ENCODE results near the gene SFXN3. TPM values are rescaled to one million over a fixed set of nuclear protein-coding genes. Genes with fewer than 3 reads are reported as not detected.

SFXN3 gene
- total and polyA plus RNA-seq, 2 of the 13 experiments (the other 11 are each of a cell fraction or from before 2014, with no cell fraction given) = 16.8 to 71.5 TPM

GRCh38 chr10:101066146-101066895, 35.3 kb downstream of the SFXN3 start (continued):
- peak; percentile 54; the same call in 1 of the 2 replicates for TF ChIP-seq ZNF775 (CRISPR knock-in tag; IDR thresholded peaks at IDR 0.05; ENCODE audit: borderline replicate concordance)
- TF ChIP-seq ZNF432 (CRISPR knock-in tag; IDR thresholded peaks at IDR 0.05; ENCODE audit: borderline replicate concordance) = no peak
- TF ChIP-seq ZNF652 (CRISPR knock-in tag; IDR thresholded peaks at IDR 0.05; ENCODE audit: borderline replicate concordance, low read depth) = no peak
- TF ChIP-seq HDAC2 (CRISPR knock-in tag; IDR thresholded peaks at IDR 0.05) = peak; percentile 64
- TF ChIP-seq KIAA2018 (CRISPR knock-in tag; IDR thresholded peaks at IDR 0.05; ENCODE audit: borderline replicate concordance) = no peak
- no peak; the same call in 1 of the 2 replicates for TF ChIP-seq MAZ (IDR thresholded peaks at IDR 0.05; ENCODE audit: borderline replicate concordance, low read depth, low read length)
- peak; percentile 57; the same call in 1 of the 2 replicates for TF ChIP-seq MAZ (CRISPR knock-in tag; IDR thresholded peaks at IDR 0.05; ENCODE audit: low read depth)
- TF ChIP-seq SMAD1 (CRISPR knock-in tag; IDR thresholded peaks at IDR 0.05; ENCODE audit: borderline replicate concordance, low read depth) = no peak
- peak; percentile 76 for TF ChIP-seq CTCF (CRISPR knock-in tag; IDR thresholded peaks at IDR 0.05)
- no peak for TF ChIP-seq ZNF503 (CRISPR knock-in tag; IDR thresholded peaks at IDR 0.05)
- no peak for TF ChIP-seq ZNF251 (CRISPR knock-in tag; IDR thresholded peaks at IDR 0.05)
- no peak for TF ChIP-seq CCDC6 (CRISPR knock-in tag; IDR thresholded peaks at IDR 0.05)
- peak; percentile 72; the same call in 1 of the 2 replicates for TF ChIP-seq ZNF567 (CRISPR knock-in tag; IDR thresholded peaks at IDR 0.05; ENCODE audit: borderline replicate concordance)
